Esophagus muscularis mucosa (tissue), 4 donors: ENCODE measurements around the gene SMOC1. TPM values are rescaled to one million over a fixed set of nuclear protein-coding genes. Genes with fewer than 3 reads are reported as not detected.

Experiments used
- DNase-seq: peaks from one replicate; pipeline ENCODE4 v3.0.0-alpha.2; 2017; ENCODE audit errors: extremely low spot score
- H3K27ac ChIP-seq, 4 donors: fragments of 200-600 bp; sonication (generic); replicated peaks in 1 of 4; 1 replicate in 3 of 4; 2 replicates in 1 of 4; pipeline ENCODE4 v1.5.1; 2016 to 2019; ENCODE audit warnings: mild to moderate bottlenecking in 1 of 4
- H3K27me3 ChIP-seq, 4 donors: fragments of 200-600 bp; sonication (generic); one replicate each; pipeline versions ENCODE4 v1.5.1 to v1.6.0; 2016 to 2019
- H3K36me3 ChIP-seq, 4 donors: fragments of 200-600 bp; sonication (generic); one replicate each; pipeline ENCODE4 v1.5.1; 2016 to 2019
- H3K4me1 ChIP-seq, 4 donors: fragments of 200-600 bp; sonication (generic); one replicate each; pipeline ENCODE4 v1.5.1; 2016 to 2019
- H3K4me3 ChIP-seq, 4 donors: fragments of 200-600 bp; sonication (generic); 1 replicate in 2 of 4; 2 replicates in 2 of 4; pipeline ENCODE4 v1.5.1; 2016 to 2019; ENCODE audit warnings: mild to moderate bottlenecking in 4 of 4, moderate library complexity in 1 of 4
- H3K9me3 ChIP-seq, 4 donors: fragments of 200-600 bp; sonication (generic); 1 replicate in 3 of 4; 2 replicates in 1 of 4; pipeline ENCODE4 v1.5.1; 2016 to 2019
- EP300 ChIP-seq: sonication (generic); formaldehyde crosslinking; IDR thresholded peaks from one replicate; pipeline ENCODE4 v1.6.1; 2017; ENCODE audit warnings: antibody characterized with exemption
- POLR2A ChIP-seq: fragments of 450-650 bp; IDR thresholded peaks from one replicate; pipeline ENCODE4 v1.6.1; 2017; ENCODE audit warnings: antibody characterized with exemption, moderate library complexity, mild to moderate bottlenecking, low read depth
- POLR2AphosphoS5 ChIP-seq, 2 donors: sonication (generic); formaldehyde crosslinking; IDR thresholded peaks; one replicate each; pipeline ENCODE4 v1.6.1; 2017; ENCODE audit warnings: antibody characterized with exemption in 2 of 2
- WGBS: methylation state at CpG from one replicate; pipeline ENCODE4 v1.1.5; 2018; 5-methylcytosine and 5-hydroxymethylcytosine counted together
- intact Hi-C: fragments of 100-400 bp; cut with DNase I; formaldehyde crosslinking; loops from one replicate; pipeline ENCODE4 v1.15.1; 2023
- total RNA-seq, 4 donors: library from RNA; depleted of rRNA; stranded (reverse); fragments of >200 nt; gene quantifications; one replicate each; pipeline versions ENCODE4 v1.1.0 to v1.2.1, GENCODE V29; 2016
- TF ChIP-seq, protein P1 (sequence below), 3 experiments: fragments of 200-600 bp in 2 of 3; fragments of 450-650 bp in 1 of 3; sonication (generic) in 2 of 3; IDR thresholded peaks; one replicate each; pipeline ENCODE4 v1.5.1; 2017 to 2019; ENCODE audit warnings: antibody characterized with exemption in 3 of 3, mild to moderate bottlenecking in 2 of 3, moderate library complexity in 1 of 3

SMOC1 gene
- total RNA-seq, 4 donors from 2014 or later, result under 0.01 to 1.8 (median 0.51) TPM

DNA sequence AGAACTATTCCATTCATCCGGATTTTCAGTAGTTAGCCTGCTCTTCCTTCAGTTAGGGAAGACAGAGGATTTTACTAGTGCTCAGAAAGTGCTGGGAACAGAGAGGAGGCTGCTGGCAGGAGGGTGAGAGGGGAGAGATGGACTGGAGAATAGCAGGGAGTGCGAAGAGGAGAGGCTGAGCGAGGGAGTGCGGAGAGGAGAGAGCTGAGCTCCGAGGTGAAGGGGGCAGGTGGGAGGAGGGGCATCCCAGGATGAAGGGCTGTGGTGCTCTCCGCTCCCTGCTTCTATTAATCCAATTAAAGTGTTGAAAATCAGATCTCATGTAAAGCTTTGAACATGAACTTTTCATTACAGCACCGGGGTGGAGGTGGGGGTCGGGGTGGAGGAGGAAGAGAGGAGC lies 20.4 kb upstream of the SMOC1 start:
- no peak overlapping the region for H3K27ac ChIP-seq
- H3K9me3 ChIP-seq, result no peaks in the 10 kb centered on the region
- WGBS, result 60% methylated on average over 8 of the region's 8 CpGs
- peaks cover 0 to 19% (median 0%) of the 10 kb centered on the region in 4 donors for H3K27me3 ChIP-seq
- TF ChIP-seq POLR2A, result no peak
- TF ChIP-seq POLR2AphosphoS5 (IDR thresholded peaks at IDR 0.05), result no peak
- TF ChIP-seq, protein P1, sequence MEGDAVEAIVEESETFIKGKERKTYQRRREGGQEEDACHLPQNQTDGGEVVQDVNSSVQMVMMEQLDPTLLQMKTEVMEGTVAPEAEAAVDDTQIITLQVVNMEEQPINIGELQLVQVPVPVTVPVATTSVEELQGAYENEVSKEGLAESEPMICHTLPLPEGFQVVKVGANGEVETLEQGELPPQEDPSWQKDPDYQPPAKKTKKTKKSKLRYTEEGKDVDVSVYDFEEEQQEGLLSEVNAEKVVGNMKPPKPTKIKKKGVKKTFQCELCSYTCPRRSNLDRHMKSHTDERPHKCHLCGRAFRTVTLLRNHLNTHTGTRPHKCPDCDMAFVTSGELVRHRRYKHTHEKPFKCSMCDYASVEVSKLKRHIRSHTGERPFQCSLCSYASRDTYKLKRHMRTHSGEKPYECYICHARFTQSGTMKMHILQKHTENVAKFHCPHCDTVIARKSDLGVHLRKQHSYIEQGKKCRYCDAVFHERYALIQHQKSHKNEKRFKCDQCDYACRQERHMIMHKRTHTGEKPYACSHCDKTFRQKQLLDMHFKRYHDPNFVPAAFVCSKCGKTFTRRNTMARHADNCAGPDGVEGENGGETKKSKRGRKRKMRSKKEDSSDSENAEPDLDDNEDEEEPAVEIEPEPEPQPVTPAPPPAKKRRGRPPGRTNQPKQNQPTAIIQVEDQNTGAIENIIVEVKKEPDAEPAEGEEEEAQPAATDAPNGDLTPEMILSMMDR (IDR thresholded peaks at IDR 0.05), result no peak
- TF ChIP-seq EP300, result no peak
- DNase-seq, result no peak
- H3K36me3 ChIP-seq, result no peaks in the 10 kb centered on the region
- intact Hi-C loops, result no loop called here
- no peak overlapping the region for H3K4me3 ChIP-seq
- H3K4me1 ChIP-seq, result no peaks in the 10 kb centered on the region

DNA sequence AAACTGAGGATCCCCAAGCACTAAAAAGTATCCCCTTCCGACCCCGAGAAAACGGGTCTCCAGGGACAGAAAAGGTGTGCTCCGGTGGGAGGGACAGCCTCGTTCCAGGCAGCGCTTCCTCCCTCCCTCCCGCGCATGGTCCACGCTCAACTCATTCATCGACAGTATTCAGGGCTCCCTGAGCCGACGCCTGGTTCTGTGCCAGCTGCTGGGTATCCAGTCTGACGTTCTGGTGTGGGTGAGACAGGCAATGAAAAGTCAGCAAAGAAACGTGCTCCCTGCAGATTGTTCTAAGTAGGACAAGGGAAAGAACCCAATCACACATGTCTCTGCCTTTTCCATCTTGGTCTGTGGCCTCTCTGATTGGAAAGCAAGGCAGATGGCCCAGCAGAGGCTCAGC lies 19.6 kb upstream of the SMOC1 start:
- TF ChIP-seq POLR2AphosphoS5 (IDR thresholded peaks at IDR 0.05), result no peak
- no peak for TF ChIP-seq POLR2A
- TF ChIP-seq EP300, result no peak
- TF ChIP-seq, protein P1 (IDR thresholded peaks at IDR 0.05), result no peak
- Histone ChIP-seq H3K27me3 (peaks cover 0 to 16% (median 0%) of the 10 kb centered on the region in 4 donors), H3K27ac (no peak overlapping the region), H3K9me3 (peaks cover 0 to 6% (median 3%) of the 10 kb centered on the region in 4 donors), H3K4me3 (no peak overlapping the region), H3K4me1 (no peaks in the 10 kb centered on the region), H3K36me3 (no peaks in the 10 kb centered on the region)
- 91% methylated on average over 13 of the region's 14 CpGs for WGBS
- intact Hi-C loops, result no loop called here
- DNase-seq, result no peak

GRCh38 chr14:69860221-69860620 lies 19.0 kb upstream of the SMOC1 start:
- TF ChIP-seq, protein P1 (IDR thresholded peaks at IDR 0.05), result no peak
- TF ChIP-seq POLR2AphosphoS5 (IDR thresholded peaks at IDR 0.05) (no peak), EP300 (no peak), POLR2A (no peak)
- peaks cover 0 to 16% (median 0%) of the 10 kb centered on the region in 4 donors for H3K27me3 ChIP-seq
- DNase-seq, result no peak
- no peaks in the 10 kb centered on the region for H3K36me3 ChIP-seq
- no peak overlapping the region for H3K4me3 ChIP-seq
- no peak overlapping the region for H3K27ac ChIP-seq
- intact Hi-C loops, result no loop called here
- 56% methylated on average over 10 of the region's 12 CpGs for WGBS
- H3K4me1 ChIP-seq, result no peaks in the 10 kb centered on the region
- H3K9me3 ChIP-seq, result peaks cover 0 to 12% (median 9%) of the 10 kb centered on the region in 4 donors

DNA sequence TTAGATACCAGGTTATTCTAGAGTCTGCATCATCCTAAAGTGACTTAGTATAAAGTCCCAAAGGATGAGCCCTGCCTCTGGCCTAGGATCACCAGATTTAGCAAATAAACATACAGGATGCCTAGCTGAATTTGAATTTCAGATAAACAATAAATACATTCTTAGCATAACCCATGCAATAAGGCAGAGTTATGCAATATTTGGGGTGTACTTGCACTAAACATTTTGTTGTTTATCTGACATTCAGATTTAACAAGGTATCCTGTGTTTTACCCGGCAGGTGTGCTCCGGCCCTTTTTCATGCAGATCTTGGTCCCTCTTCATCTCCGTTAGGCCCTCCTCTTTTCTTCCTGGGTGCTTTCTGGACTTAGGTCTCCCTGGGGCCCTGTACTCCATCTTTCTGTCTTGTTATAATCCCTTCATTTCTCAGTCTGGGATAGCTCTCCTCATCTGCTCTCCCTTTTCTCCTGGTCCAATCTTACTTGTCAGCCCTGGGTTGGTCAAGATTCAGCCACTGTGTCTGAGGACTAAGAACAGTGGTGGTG lies 18.1 kb upstream of the SMOC1 start:
- no peak overlapping the region for H3K4me3 ChIP-seq
- peaks cover 0 to 15% (median 0%) of the 10 kb centered on the region in 4 donors for H3K27me3 ChIP-seq
- intact Hi-C loops, result no loop called here
- H3K9me3 ChIP-seq, result peaks cover 0 to 12% (median 10%) of the 10 kb centered on the region in 4 donors
- 91% methylated on average over 3 of the region's 3 CpGs for WGBS
- H3K36me3 ChIP-seq, result no peaks in the 10 kb centered on the region
- TF ChIP-seq EP300, result no peak
- no peak for TF ChIP-seq POLR2AphosphoS5 (IDR thresholded peaks at IDR 0.05)
- no peak for TF ChIP-seq POLR2A
- TF ChIP-seq, protein P1 (IDR thresholded peaks at IDR 0.05), result no peak
- H3K4me1 ChIP-seq, result no peaks in the 10 kb centered on the region
- no peak for DNase-seq
- no peak overlapping the region for H3K27ac ChIP-seq

DNA sequence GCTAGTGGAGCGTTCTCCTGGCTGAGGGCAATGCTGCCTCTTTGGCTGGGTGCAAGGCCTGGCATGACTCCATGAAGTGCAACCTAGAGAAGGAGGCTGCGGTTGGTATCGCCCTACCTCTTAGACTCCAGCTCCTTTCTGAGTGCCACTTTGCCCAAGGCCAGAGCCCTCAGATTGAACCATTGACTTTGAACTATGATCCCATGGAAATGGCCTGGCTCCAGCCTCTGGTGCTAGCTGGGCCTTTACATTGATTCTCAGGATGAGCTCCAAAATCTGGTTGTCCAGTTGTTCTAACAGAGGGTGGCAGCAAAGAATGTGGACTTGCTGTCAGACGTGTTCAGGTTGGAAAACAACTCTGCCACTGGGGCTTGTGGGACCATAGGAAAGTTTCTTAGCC lies 16.1 kb upstream of the SMOC1 start:
- TF ChIP-seq POLR2A (no peak), EP300 (no peak), POLR2AphosphoS5 (IDR thresholded peaks at IDR 0.05) (no peak)
- TF ChIP-seq, protein P1 (IDR thresholded peaks at IDR 0.05), result no peak
- intact Hi-C loops, result no loop called here
- WGBS, result 82% methylated on average over 4 of the region's 4 CpGs

More for the DNA sequence above, 16.1 kb upstream of the SMOC1 start:
- H3K9me3 ChIP-seq, result peaks cover 0 to 13% (median 10%) of the 10 kb centered on the region in 4 donors
- H3K27ac ChIP-seq, result no peak overlapping the region
- no peaks in the 10 kb centered on the region for H3K36me3 ChIP-seq
- peaks cover 0 to 12% (median 0%) of the 10 kb centered on the region in 4 donors for H3K27me3 ChIP-seq
- no peak overlapping the region for H3K4me3 ChIP-seq
- no peaks in the 10 kb centered on the region for H3K4me1 ChIP-seq
- DNase-seq, result no peak
